ENCODE data around the gene SPOPL. TPM values are rescaled to one million over a fixed set of nuclear protein-coding genes. Genes with fewer than 3 reads are reported as not detected.
"Not testable (repeated sequence)": the region's sequence is repeated elsewhere in the genome, so short reads cannot be mapped to it uniquely, and the experiment has no call there.

Gene SPOPL
- total RNA-seq, 2 donors from 2014 or later = 30.0 to 34.5 TPM

DNA sequence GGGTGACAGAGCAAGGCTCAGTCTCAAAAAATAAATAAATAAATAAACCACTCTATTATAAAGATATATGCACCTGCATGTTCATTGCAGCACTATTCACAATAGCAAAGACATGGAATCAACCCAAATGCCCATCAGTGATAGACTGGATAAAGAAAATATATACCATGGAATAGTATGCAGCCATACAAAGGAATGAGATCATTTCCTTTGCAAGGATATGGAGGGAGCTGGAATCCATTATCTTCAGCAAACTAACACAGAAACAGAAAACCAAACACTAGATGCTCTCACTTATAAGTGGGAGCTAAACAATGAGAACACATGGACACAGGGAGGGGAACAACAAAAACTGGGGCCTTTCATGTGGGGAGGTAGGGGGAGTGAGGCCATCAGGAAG, 18.8 kb upstream of the SPOPL start:
- H3K36me3 Mint-ChIP-seq; H3K4me1 Mint-ChIP-seq (ENCODE audit: low read depth in 2 of 2); H3K4me3 Mint-ChIP-seq; H3K27ac Mint-ChIP-seq; ATAC-seq; H3K27me3 Mint-ChIP-seq; H3K9me3 Mint-ChIP-seq; DNase-seq (ENCODE audit: low spot score): not testable (repeated sequence)

DNA sequence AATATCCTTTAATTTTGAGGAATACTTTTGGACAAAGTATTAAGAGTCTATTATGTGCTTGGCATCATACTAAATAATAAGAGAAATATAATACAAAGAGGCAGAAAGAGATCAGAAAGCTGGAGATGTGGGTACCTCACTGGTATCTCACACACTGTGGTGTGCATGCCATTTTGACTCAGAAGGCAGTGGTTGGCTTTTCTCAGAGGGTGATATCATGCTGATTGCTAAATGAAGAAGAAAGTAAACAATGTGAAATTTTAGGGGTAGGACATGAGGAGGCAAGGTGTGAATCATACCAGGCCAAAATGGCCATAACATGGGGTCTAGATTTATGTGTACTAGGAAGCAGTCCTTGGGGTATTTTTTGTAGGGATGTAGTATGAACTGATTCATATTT, 16.6 kb upstream of the SPOPL start:
- DNase-seq (ENCODE audit: low spot score) = no peak
- ATAC-seq = peak in 1 of 2 donors; percentile 33
- Mint-ChIP-seq H3K27me3 (peaks cover 0 to 9% of the 10 kb centered on the region in 2 donors), H3K4me3 (no peak overlapping the region), H3K27ac (no peak overlapping the region), H3K4me1 (ENCODE audit: low read depth in 2 of 2) (no peaks in the 10 kb centered on the region), H3K36me3 (no peaks in the 10 kb centered on the region), H3K9me3 (peaks cover 2% of the 10 kb centered on the region)

DNA sequence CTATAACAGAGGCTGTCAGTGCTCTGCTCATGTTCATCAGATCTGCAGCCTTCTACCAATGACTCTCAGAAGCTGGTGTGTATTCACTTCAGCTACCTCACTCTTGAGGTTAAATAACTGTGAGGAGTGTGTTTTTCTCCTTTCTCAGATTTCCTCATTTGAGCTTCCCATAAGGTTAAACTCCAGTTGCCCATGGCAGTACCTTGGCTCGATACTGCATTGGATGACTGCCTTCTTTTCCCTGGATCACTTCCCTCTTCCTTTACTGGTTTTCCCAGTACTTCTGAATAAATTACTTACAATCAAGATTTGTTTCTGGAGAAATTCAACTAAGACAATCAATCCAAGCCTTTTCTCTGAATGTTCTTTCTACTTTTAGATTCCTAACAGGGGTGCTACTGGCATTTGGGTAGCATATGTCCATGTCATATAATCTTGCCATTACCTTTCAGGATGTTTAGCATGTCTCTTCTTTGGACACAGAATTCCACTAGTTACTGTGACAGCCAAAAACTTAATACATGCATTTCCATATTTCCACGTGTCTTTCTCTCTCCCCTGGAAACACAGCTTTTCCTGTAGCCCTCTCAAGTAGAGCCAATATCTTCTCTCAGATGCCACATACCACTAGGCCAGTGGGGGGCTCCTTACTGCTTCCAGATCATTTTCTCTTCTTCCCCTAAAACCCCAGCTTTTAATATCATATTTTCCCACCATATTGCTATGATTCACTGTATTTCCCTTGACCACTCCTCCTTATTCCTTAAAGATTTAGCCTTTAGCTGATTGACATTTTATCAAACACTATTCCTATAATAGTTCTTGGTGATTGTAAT, 15.0 kb upstream of the SPOPL start:
- H3K4me3 Mint-ChIP-seq = no peak overlapping the region
- H3K27me3 Mint-ChIP-seq = peaks cover 0 to 9% of the 10 kb centered on the region in 2 donors
- no peak for DNase-seq (ENCODE audit: low spot score)
- H3K36me3 Mint-ChIP-seq = no peaks in the 10 kb centered on the region
- H3K4me1 Mint-ChIP-seq (ENCODE audit: low read depth in 2 of 2) = no peaks in the 10 kb centered on the region
- peaks cover 2% of the 10 kb centered on the region for H3K9me3 Mint-ChIP-seq
- no peak for ATAC-seq
- H3K27ac Mint-ChIP-seq = no peak overlapping the region

DNA sequence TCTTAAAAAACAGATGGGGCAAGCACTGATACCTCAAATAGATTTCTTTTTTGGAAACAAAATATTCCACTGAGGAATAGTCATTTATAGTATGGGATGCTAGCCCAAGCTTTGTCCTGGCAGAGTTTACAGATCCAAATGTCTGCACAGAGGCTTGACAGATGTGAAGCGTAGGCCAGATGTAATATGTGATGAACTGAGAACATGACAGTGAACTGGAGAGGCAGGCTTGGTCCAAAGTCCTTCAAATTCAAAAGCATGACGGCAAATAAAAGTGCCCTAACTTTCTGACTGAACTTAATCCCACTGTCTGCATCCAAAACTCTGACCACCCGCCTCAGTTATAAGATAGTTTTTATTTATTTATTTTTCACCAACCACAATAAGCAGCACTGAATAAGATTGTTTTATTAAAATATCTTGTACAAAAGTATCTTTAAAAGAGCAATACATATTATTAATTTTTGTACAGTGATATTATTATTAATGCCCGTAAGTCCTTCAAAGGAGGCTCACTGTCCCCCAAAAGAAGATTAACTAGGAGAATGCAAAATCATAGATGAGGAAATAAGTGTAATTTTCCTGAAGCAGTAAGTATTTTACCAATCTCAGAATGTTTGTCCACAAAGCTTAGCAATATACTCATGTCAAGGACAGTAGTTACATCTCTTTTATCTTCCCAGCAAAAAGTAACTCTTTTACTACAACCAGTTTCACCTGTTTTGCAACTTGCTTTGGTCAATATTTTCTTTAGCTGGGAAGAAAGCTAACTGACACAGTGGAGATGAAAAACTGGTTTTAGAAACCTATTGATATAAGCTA, 10.7 kb upstream of the SPOPL start:
- Mint-ChIP-seq H3K9me3 (no peaks in the 10 kb centered on the region), H3K36me3 (no peaks in the 10 kb centered on the region), H3K27me3 (no peaks in the 10 kb centered on the region), H3K27ac (no peak overlapping the region), H3K4me3 (no peak overlapping the region), H3K4me1 (ENCODE audit: low read depth in 2 of 2) (no peaks in the 10 kb centered on the region)
- no peak for DNase-seq (ENCODE audit: low spot score)
- no peak for ATAC-seq

DNA sequence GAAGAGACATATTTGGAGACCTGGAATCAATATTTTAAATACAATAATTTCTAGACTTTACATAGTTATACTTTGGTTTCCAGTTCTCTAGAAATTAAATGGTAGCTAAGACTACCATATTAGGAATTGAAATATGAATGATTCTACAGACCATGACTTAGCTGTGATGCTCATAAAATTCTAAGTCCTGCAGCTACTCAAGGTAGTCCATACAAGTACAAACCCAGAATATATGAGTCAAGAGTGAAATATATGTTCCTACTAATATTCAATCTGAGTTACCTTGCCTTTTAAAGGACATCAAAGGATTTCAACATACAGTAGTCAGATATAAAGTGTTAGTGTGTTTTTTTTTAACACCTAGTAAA, 10.1 kb upstream of the SPOPL start:
- Mint-ChIP-seq H3K27ac (no peak overlapping the region), H3K9me3 (no peaks in the 10 kb centered on the region), H3K4me3 (no peak overlapping the region)

DNA sequence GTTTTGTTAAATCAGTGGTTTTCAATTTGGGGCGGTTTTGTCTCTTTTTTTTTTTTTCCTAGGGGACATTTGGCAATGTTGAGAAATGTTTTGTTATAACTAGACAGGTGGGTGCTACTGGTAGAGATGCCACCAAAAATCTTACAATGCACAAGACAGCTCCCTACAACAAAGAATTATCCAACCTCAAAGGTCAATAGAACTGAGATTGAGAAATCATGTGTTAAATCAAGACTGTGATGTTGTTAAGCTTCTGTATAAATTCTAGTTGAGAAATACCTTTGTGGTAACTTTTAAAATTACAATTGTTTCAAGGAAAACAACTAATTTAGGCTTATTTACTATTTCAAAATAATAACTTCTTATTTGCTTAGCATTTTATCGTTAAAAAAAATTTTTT, 9.4 kb upstream of the SPOPL start:
- no peaks in the 10 kb centered on the region for H3K4me1 Mint-ChIP-seq (ENCODE audit: low read depth in 2 of 2)
- DNase-seq (ENCODE audit: low spot score) (no peak), ATAC-seq (no peak)
- H3K36me3 Mint-ChIP-seq = no peaks in the 10 kb centered on the region
- H3K4me3 Mint-ChIP-seq = no peak overlapping the region
- no peaks in the 10 kb centered on the region for H3K27me3 Mint-ChIP-seq
- H3K27ac Mint-ChIP-seq = no peak overlapping the region
- no peaks in the 10 kb centered on the region for H3K9me3 Mint-ChIP-seq

More for the DNA sequence above, 10.1 kb upstream of the SPOPL start:
- Mint-ChIP-seq H3K27me3 (no peaks in the 10 kb centered on the region), H3K4me1 (ENCODE audit: low read depth in 2 of 2) (no peaks in the 10 kb centered on the region), H3K36me3 (no peaks in the 10 kb centered on the region)
- ATAC-seq (no peak), DNase-seq (ENCODE audit: low spot score) (no peak)

DNA sequence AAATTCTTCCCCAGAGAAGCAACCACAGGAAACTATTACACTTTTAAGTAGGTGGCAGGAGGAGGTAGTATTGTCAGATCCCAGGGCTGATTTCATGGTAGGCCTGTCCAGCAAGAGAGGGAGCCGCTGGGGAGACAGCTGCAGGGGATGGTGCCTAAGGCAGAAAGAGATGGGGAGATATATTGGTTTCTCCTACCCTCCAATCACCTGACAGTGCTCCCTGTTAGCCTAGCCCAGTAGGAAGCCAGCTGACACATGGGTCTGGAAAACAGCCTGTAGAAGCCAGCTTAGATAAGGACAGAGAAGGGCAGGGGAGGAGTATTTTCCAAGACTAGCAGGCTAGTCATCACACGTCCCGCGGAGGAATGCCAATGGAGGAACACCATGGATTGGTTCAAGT, 8.2 kb upstream of the SPOPL start:
- ATAC-seq (no peak), DNase-seq (ENCODE audit: low spot score) (no peak)
- no peaks in the 10 kb centered on the region for H3K36me3 Mint-ChIP-seq
- no peaks in the 10 kb centered on the region for H3K9me3 Mint-ChIP-seq
- no peaks in the 10 kb centered on the region for H3K4me1 Mint-ChIP-seq (ENCODE audit: low read depth in 2 of 2)
- H3K4me3 Mint-ChIP-seq = no peak overlapping the region
- H3K27ac Mint-ChIP-seq = no peak overlapping the region
- H3K27me3 Mint-ChIP-seq = no peaks in the 10 kb centered on the region

DNA sequence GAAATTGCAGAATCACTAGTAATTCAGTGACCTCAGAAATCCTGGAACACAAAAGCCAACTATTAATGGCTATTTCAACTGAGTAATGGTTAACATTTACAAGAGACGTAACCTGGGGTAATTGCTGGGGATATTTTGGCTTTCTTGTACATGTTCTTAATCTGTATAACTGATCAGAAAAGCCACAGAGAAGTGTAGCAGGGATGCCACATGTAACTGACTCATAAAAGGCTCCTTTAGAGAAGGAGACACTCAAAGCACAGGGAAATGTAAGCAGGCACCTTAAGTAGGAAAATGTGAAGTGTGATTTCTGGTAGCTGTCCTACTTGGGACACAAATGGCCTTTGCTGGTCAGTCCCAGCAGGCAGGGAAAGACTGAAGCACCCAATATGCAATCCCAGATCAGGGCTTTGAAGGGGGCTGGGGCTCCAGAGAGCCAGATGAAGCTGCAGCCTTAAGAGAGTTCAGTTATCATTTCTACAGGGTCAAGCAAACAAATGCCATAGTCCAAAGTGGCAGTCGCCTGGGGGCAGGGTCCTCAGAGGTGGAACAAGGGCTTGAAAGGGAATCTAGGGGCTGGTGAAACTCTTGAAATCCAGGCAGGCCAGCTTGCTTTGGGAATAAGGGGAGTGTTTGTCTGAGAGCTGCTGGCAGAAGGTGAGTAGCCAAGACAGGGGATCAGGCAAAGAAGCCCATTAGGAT, 7.2 kb upstream of the SPOPL start:
- Mint-ChIP-seq H3K4me1 (ENCODE audit: low read depth in 2 of 2) (no peaks in the 10 kb centered on the region), H3K27ac (no peak overlapping the region), H3K36me3 (no peaks in the 10 kb centered on the region), H3K27me3 (no peaks in the 10 kb centered on the region), H3K4me3 (no peak overlapping the region), H3K9me3 (no peaks in the 10 kb centered on the region)
- no peak for ATAC-seq
- no peak for DNase-seq (ENCODE audit: low spot score)

DNA sequence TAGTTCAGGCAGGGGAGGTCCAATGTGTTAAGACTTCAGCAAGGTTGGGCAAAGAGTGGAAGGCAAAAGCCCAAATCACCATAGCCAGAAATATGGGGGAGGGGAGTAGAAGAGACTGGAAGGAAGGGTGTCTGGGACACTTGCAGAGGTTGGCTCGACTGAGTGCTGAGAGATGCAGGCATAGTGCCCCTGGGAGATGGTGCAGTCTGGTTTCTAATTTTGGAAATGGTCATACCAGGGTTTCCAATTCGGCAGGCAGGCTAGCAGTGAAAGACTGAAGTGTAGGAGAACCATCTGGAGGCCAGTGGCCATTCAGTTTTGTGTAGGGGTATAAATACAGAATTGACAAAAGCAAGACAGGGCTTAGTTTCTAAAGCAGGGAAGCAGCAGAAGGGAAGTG, 6.2 kb upstream of the SPOPL start:
- Mint-ChIP-seq H3K27ac (no peak overlapping the region), H3K9me3 (no peaks in the 10 kb centered on the region), H3K27me3 (no peaks in the 10 kb centered on the region), H3K36me3 (no peaks in the 10 kb centered on the region), H3K4me1 (ENCODE audit: low read depth in 2 of 2) (no peaks in the 10 kb centered on the region), H3K4me3 (no peak overlapping the region)
- no peak for ATAC-seq
- no peak for DNase-seq (ENCODE audit: low spot score)

DNA sequence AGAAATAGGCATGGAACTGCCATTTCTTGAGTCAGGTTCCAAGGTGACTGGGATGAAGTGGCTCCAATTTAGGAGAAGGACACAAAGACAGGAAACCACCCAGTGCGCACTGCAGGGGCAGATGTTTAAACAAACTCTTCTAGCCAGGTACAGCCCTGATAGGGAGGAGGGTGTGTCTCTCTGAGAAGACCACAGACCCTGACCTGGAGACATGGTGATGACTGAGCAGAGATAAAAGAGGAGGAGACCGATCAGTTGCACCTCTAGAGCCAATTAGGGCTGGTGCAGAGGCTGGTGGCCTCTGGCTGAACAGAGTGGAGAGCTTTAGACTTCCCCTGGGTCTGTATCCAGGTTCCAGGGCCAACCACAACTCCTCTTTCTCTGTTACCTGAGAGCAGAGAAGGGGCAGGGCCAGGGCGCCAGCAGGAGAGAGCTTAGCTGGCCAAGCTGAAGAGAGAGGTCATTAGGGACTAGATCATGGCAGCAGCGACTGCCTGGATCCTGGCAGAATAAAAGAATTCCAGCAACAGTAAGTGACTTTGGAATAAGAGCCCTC, 5.4 kb upstream of the SPOPL start:
- Mint-ChIP-seq H3K27me3 (no peaks in the 10 kb centered on the region), H3K9me3 (no peaks in the 10 kb centered on the region), H3K4me3 (no peak overlapping the region), H3K36me3 (no peaks in the 10 kb centered on the region), H3K4me1 (ENCODE audit: low read depth in 2 of 2) (peaks cover 2 to 3% of the 10 kb centered on the region in 2 donors), H3K27ac (no peak overlapping the region)
- DNase-seq (ENCODE audit: low spot score) (no peak), ATAC-seq (peak; percentile 40 to 41)

DNA sequence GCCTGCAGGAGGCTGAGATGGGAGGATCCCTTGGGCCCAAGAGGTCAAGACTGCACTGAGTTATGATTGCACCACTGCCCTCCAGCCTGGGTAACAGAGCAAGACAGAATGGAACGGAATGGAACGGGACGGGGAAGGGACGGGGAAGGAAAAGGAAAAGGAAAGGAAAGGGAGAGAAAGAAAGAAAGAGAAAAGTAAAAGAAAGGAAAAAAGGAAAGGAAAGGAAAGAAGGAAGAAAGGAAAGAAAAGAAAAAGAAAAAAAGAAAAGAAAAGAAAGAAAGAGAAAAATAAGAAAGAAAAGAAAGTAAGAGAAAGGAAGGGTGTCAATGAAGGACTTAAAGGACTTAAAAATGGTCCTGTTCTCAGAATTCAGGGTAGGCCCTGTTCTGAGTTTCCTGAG, 4.3 kb upstream of the SPOPL start:
- ATAC-seq (no peak), DNase-seq (ENCODE audit: low spot score) (no peak)
- Mint-ChIP-seq H3K4me1 (ENCODE audit: low read depth in 2 of 2) (peaks cover 7% of the 10 kb centered on the region in 2 donors), H3K4me3 (no peak overlapping the region), H3K36me3 (peaks cover 3% of the 10 kb centered on the region), H3K9me3 (no peaks in the 10 kb centered on the region), H3K27ac (no peak overlapping the region), H3K27me3 (no peaks in the 10 kb centered on the region)

DNA sequence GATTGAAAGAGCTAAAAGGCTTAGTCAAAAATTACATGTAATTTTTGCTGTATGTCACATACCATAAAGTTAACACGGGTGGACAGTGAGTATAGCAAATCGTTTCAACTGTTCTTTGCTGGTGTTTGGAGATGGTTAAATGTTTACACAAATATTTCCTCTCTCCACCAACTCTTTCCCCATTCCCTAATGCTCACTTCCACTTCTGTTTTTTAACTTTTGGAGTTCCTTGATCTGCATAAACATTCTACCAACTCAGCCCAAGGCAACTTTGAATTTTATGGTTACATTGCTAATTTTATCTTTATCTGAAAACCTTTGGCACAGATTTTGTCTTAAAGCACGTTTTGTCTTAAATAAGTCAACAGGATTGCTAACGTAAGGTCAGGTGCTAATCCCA, 1.9 kb upstream of the SPOPL start:
- Mint-ChIP-seq H3K4me1 (ENCODE audit: low read depth in 2 of 2) (peaks cover 24 to 29% of the 10 kb centered on the region in 2 donors), H3K36me3 (peaks cover 11% of the 10 kb centered on the region), H3K9me3 (no peaks in the 10 kb centered on the region), H3K27ac (no peak overlapping the region), H3K4me3 (peak overlapping the region; percentile 88), H3K27me3 (no peaks in the 10 kb centered on the region)
- no peak for ATAC-seq
- DNase-seq (ENCODE audit: low spot score) = no peak

DNA sequence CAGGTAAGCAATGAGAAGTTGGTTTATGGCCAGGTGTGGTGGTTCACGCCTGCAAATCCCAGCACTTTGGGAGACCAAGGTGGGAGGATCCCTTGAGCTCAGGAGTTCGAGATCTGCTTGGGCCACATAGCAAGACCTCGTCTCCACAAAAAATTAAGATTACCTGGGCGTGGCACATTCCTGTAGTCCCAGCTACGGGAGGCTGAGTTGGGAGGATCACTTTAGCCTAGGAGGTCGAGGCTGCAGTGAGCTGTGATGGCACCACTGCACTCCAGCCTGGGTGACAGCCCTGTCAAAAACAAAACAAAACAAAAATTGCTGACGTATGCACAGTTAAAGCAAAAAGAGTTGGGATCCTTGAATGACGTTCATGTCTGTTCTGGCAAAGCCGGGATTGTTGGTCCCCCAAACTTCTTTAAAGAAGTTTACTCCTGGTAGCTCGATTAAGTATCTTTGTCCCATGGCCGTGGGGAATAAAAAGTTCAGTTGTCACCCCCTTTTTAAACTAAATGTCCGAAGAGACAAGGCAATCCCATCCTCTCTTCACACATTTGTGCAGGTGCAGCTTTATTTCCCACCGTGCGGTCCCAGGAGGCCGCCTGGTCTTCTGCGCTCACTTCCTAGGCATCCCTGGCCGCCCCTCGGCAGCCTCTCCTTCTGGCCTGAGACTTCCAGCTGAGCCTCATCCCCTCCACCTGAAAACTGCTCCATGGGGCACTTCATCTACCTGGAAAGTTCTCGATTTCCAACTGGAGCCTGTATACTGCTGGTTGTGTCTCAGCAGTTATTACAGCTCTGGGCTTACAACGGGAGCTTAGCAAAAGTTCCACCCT, 762 bp upstream of the SPOPL start:
- Mint-ChIP-seq H3K36me3 (peaks cover 11% of the 10 kb centered on the region), H3K27me3 (no peaks in the 10 kb centered on the region), H3K4me3 (peak overlapping the region; percentile 88), H3K4me1 (ENCODE audit: low read depth in 2 of 2) (peaks cover 26 to 29% of the 10 kb centered on the region in 2 donors), H3K27ac (peak overlapping the region; percentile 73 to 87), H3K9me3 (no peaks in the 10 kb centered on the region)
- DNase-seq (ENCODE audit: low spot score) (no peak), ATAC-seq (no peak)
